LHCN-M2 (cell line): ENCODE results near the gene EZH1. TPM values are rescaled to one million over a fixed set of nuclear protein-coding genes. Genes with fewer than 3 reads are reported as not detected.

ENCODE experiments used
- DNase-seq: peaks from one replicate; pipeline ENCODE4 v3.0.0-alpha.2; 2012; ENCODE audit warnings: low read depth
- total RNA-seq: library from RNA; depleted of rRNA; stranded (reverse); fragments of >200 nt; gene quantifications from 2 replicates; pipeline ENCODE4 v1.2.3, GENCODE V29; 2014

EZH1 gene
- total RNA-seq, 1 experiment from 2014 or later: 13.3 TPM

DNA sequence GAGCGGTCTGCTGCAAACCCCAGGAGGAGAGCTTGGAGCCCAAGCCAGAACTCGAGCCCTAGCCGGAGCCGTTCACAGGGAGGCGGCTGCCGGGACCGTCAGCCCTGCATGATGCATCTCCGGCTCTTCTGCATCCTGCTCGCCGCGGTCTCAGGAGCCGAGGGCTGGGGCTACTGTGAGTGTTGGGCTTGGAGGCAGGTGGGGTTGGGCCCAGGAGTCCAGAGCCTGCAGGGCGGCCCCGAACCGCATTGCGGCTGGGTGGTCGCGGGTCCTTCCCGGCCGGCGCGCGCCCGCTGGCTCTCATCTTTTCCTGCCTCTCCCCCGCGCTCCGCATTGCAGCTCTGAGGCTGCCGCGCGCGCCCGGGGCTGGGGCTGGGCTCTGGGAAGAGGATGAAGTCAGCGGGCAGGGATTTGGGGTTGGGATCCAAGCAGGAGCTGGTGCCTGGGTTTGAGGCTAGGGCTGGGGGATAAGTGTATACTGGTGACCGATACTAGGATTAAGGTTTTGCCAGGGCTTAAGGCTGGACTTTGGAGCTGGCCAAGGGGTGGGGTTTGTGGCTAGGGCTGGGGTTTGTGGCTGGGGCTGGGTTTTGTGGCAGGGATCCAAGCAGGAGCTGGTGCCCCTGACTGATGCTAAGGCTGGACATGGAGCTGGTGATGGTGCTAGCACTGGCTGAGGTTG lies 62.0 kb downstream of the EZH1 start:
- DNase-seq: peak; percentile 61

DNA sequence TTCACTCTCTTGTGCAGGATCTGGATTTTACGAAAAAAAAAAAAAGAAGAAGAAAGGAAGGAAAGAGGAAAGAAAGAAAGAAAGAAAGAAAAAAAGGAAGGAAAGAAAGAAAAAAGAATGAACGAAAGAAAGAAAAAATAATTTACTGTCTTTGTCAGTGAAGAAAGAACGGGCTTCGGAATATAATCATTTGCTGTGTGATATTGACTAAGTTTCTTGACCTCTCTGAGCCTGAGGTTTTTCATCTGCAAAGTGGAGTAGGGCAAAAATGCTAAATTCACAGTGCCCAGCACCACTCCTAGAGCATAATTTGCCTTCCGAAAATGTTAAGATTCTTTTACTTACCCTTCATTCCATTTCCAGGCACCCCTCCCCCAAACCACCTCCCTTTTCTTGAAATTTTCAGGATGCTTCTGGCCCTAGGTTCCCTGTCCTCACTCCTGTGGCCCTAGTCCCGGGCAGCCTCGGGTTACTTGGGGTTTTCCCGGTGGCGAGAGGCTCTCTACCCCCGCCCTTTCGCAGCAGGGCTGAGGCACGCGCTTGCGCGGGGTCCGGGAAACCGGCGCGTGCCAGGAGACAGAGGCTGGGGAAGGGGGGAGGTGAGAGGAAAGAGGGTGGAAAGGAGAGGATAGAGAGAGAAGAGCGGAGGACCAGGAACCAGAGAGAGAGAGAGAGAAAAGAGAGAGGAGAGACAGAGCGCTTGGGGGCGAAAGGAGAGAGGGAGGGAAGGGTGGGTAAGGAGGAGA lies 62.7 kb downstream of the EZH1 start, which contains the start of gene CNTNAP1:
TSS of gene CNTNAP1 (plus strand) at position 556 of the 746 bp plus-strand sequence. CDS start 299 bp downstream, outside the sequence.
- peak; percentile 65 for DNase-seq

DNA sequence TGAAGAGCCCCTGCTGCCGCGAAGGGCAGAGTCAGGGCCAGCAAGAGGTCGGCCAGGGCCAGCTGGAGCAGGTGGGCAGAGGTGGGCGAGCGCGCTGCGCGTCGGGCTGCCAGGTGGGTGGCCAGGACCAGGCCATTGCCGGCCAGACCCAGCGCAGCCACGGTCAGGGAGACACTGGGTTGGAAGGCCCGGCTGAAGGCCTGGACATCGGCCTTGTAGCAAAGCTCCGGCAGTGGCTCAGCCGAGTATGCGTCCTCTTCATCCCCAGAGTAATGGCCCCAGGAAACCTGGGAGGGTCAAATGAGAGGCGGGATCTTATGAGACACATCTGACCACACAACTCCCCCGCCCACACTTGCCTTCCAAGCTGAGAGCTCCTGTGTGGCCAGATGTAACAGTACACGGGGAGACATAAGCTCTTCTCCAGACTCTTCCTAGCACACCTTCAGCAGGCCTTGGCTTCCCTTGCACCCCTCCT lies 64.5 kb downstream of the EZH1 start:
- DNase-seq: no peak

DNA sequence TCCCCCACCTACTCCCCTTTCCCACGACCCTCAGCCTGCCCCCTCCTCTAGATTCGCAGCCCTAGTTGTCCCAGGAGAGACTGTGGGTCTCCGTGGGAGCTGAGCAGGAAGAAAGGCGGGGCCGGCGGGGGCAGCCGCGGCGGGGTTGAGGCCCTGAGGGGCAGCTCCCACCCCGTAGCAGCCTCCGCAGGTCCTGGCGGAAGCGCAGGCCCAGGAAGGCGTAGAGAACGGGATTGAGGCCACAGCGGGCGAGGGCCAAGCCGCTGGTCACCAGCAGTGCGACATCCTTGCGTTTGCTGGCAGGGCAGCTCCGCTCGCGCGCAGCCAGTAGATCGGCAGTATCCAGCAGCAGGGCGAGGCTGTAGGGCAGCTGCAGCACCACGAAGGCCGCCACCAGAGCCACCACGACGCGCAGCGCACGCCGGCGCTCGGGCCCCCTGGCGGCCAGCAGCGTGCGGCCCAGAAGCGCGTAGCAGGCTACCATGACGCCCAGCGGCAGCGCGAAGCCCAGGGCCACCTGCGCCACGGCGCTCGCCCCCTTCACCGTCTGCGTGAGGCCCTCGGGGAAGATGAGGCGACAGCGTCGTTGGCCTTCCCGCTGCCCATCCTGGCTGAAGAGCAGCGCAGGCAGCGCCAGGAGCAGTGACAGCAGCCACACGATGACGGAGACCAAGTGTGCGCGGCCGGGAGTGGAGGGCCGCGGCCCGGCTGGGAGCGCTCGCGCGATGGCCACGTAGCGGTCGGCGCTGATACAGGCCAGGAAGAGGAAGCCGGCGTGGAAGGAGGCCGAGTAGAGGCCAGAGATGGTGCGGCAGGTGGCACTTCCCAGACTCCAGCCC lies 65.1 kb downstream of the EZH1 start:
- DNase-seq: peak; percentile 67

DNA sequence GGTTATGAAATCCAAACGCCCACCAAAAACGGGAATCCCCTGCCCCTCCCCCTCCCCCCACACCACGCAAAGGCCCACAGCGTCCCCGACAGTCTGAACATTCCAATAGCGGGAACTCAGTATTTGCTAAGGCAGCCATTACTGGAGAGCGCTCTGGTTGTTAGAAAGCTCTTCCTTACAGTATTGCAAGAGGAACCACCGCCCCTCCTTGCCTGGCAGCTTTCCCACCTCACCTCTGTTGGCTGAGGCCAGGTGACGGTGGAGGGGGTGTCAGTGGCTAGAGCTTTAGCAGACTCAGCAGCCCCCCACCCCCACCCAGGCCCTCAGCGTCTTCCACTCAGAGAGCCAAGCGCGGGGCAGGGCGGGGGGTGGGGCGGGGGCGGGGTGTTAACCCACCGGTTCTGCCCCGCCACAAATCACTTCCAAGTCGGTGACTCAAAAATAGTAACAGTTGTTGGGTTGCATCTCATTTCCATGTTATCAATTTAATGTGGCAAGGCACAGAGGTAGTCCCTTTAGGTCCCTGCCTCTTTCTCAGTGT lies 65.8 kb downstream of the EZH1 start:
- DNase-seq: peak; percentile 52

DNA sequence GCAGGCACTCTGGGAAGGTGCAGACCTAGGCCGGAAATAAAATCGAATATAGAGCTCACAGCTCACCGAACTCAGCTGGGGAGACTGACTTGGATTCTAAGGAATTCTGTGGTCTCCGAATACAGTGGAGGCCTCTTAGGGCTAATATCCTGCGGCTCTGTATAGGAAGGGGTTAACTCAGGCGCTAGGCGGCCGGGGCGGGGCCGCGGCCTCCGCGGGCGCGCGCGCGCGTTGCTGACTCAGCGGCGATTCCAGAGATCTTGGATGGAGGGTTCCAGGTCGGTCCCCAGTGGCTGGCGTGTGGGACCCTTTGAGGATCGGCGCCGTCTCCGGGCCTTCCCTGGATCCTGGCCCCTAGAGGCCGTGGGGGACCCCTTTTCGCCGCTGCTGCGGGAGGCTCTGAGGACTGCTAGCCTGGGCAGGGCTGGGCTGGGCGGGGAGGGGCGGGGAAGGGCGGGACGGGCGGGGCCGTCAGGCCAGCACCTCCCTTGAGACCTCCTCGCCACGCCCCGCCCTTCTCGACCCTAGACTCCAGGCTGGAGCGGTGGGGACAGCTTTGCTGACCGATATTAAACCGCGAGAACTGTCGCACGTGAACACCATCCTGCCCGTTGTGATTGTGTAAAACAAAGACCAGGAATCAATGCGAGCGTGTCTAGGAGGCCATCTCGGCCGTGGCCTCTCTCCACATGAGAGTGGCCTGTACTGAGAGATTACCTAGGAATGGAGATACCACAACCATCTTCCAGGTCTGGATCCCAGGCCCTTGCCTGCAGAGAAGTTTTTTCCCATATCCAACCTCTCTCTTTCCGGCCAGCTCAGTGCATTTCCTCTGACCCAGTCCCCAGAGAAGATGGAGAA lies 66.7 kb downstream of the EZH1 start:
- peak; percentile 88 for DNase-seq

DNA sequence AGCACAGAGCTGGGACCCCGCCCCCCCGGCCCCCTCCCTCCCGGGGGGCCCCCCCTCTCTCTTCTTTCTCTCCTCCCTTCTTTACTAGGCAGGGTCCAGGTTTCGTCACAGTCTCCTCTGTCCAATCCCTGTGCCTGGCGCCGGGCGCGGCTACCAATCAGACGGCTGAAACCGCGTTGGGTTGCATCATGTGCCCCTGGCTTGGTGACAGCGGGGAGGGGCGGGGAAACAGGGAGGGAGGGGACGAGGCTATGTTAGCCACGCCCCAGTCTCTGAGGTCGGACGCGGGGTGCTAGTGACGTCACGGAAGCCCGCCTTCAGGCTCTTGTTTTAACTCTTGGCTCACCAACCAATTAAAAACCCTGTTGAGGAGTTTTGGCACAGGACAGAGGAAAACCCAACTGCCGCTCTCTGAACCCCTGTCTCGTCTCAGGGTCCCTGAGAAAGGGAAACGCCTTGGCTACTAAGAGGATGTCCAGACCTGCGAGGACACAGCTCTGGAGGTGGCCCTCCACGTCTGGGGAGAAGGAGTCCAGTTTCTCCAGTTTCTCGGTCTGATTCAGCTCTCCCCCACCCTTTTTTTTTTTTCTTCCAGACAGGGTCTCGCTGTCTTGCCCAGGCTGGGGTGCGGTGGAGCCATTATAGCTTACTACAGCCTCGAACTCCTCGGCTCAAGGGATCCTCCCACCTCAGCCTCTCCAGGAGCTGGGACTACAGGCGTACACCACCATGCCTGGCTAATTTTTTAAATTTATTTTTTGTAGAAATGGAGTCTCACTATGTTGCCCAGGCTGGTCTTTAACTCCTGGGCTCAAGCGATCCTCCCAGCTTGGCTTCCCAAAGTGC lies 67.6 kb downstream of the EZH1 start:
- peak; percentile 99 for DNase-seq

DNA sequence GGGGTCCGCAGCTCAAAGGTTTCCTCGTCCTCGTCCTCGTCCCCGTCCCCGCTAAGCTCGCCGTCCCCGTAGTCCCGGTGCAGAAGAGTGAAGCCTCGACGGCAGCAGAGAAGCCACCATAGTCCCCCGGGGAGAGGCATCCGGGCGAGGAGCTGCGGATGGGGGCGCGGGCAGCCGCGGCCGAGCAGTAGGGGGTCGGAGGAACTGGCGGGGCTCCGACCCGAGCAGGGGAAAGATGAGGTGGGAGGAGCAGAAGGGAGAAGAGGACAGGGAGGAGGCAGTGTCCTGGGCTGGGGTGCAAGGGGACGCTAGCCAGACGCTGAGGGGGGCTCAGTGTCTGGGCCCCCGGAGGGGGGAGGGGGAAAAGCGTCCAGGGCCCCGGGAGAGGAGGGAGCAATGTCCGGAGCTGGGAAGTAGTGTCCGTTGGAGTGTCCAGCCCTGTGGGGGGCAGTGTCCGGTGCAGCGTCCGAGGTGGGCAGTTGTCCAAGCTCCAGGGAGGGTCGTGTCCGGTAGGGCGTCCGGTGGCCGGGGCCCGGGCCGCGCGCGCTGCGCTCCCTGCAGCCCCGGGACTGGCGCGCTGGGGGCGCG lies 68.3 kb downstream of the EZH1 start, which contains the start of gene PLEKHH3:
TSS of gene PLEKHH3 (minus strand) at position 571 of the 588 bp plus-strand sequence. CDS start at position 140, 431 bp downstream.
- no peak for DNase-seq

DNA sequence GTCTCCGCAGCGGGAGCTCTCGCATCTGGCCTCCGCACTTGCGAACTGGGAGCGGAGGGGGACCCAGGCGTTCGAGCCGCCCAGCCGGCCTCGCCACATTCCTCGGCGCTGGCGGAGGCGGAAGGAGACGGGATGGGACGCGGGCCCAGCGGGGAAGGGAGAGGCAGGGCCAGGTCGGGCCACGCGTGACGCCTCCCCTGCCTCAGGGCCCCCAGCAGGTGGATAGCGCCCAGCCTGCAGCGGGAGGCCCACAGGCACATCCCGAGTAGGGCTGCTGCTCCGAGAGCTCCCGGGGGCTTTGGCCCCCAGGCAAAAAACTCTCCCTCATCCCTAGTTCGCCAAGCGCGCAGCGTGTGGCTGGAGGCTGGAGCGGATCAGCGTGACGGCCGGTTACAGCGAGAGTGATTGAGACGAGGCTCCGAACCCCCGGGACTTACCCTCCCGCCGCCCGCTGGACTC lies 68.8 kb downstream of the EZH1 start:
- DNase-seq: peak; percentile 41

DNA sequence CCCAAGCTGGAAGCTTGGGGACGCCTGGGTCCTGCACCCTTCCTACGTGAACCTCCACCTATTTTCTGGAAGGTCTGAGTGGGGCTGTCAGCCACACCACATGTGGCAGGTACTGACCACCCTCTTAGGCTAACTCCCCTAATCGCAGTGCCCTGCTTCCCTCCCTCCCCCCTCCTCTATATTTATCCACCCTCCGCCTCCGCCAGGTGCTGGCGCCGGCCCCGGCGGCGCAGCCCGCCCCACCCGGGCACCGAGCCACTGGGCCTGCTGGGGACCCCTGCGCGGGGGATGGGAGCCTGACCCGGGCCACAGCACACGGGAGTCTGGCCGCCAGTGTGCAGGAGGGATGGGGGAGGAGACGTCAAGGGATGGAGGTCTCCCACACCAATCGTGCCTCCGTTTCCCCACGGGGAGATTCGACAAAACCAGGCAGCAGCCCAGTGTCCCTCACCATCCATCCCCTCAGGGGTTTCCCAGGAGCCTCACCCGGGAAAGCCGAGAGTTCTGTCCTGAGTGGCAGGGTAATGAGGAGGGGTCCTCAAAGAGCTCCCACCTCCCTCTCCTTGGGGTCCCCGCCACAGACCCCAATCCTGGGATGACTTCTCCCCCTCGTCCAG lies 69.4 kb downstream of the EZH1 start:
- no peak for DNase-seq

DNA sequence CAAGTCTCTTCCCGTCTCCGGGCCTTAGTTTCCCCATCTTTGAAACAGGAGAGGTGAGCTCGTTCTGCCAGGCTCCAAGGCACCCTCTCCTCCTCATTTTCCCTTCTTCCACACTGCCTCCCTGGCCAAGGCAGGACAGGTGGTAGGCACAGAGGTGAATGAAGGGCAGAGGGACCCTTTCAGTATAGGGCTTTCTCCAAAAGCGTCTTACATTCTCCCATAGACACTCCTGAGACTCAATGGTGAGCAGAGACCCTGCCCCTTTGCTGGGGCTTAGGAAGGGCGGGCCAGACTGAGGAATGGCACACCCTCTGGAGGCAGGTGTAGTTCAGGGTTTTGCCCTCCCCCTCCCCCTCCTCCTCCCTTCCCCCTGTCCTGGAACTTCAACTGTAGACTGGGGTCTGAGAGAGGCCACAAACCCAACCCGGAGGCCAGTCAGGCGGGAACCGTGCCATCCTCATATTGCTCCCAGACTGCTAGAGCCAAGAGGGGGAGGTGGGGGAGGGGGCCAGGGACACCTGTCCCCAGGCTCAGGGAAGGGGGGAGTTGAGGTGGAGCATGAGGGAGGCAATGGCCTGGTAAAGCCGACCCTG lies 70.0 kb downstream of the EZH1 start:
- no peak for DNase-seq

DNA sequence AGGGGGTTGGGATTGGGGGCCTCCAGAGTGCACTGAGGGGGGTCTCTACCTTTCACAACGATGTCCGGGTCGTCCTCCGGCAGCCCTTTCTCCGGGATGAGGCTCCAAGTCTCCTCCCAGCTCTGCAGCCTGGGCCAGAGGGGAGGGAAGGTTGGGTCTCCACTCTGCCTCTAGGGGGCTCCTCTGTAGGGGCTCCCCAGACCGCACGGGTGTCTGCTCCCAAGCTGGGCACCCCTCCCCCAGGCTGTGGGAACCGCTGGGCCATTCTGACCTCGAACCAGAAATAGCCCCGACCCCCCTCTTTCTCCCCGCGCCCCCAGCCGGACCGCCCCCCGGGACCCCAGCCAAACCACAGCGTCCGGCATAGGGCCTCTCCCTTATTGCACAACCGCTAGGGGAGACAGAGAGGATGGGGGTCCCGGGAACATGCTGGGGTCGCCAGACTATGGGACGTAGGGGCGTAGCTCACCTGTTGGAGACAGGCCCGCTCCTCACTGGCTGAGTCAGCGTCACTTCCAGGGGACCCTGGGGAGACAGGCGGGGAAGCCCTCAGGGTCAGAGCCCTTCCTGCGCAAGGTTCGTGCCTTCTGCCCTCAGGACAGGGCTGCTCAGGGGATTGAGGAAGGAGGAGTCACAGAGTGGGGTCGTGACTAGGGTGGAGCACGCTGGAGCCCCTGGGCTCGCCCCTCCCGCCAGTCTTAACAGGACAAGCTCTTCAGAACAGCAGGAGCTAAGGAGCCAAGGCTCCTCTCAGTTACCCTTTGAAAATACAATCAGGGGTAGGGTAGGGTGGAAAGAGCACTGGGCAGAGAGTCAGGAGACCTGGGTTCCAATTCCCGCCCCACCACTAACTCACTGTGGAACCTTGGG lies 70.7 kb downstream of the EZH1 start:
- peak; percentile 64 for DNase-seq

DNA sequence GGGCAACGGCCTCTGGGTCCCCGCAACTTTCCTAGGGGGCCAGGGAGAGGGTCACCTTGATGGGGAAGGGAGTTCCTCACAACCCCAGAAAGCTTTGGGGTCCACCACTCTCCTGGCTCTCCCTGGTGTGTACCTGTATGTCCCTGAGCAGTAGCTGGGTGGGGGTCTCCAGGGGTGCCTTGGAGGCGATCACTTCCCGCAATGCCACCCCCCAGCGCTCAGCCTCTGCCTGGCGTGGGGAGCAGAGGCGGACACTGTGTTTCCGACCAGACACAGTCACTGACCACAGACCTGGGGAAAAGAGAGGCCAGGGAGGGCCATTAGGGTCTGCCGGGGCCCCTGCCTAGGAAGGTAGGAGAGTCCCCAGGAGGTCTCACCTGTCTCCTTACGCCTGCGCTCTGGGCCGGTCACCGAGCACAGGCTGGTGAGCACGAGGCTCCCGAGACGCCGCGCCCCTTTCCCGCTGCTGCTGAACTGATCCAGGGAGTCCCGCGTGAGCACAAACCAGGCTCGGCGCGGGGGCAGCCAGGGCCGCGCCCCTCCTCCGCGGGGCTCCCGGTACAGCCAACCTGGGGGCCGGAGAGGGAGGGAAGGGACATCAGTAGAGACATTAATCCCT lies 71.5 kb downstream of the EZH1 start:
- DNase-seq: no peak

DNA sequence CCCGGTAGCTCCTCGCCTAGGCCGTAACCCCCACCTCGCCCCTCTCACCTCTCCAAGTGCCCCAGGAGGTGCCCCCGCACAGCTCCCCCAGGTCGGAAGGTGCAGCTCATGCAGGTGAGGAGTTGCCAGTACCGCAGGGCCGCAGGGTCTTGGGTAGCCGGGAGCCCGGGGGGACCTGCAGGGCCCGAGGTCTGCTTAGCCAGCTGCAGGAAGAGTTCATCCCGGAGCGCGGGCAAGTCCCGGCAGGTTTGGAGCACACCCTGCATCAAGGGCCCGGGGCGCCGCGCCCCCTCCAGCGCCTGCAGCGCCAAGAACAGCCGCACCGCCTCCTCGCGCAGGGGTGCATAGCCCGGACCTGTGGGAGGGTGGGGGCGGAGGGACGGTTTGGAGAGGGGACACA lies 72.8 kb downstream of the EZH1 start:
- DNase-seq: no peak

DNA sequence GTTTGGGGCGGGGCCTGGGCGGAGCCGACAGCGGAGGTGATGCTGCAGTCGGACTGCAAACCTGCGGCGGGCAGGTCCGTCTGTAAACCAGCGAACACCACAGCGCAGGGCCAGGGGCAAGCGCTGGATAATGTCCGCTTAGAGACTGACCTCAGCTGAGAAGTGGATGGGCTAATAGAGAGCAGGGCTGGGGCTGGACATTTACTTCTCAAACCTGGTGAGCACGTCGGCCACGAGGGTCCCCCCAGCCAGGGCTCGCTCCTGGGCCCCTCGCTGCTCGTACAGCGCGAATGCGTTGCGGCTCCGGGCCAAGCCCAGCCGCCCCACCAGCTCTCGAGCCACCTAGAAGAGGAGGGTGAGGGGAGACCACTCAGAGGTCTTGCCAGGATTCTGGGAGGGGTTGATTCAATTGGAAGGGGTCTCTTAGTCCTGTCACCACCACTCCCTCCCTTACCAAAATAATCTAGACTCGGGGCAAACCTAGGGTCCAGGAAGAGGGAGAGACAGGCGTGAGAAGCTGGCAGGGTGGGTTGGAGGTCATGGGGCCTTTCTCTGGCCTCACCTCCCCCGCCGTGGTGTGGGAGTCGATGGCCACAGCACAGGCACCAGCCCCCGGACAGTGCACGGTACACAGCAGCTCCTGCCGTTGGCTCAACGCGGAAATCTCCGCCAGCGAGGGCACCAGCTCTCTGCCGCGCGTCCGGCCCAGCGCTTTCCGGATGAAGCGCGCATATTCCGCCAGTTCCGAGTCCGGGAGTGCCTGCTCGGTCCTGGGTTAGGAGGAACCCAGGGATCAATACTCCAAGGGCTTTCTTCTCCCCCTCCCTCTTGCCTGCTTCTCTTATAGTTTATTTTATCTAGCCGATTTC lies 73.8 kb downstream of the EZH1 start:
- DNase-seq: no peak
